ENCODE results near the gene PDE7B.

- no peak for TF ChIP-seq POLR2AphosphoS5 (IDR thresholded peaks at IDR 0.05; ENCODE audit: low read depth, low read length)
- no peak for TF ChIP-seq POLR2A (IDR thresholded peaks at IDR 0.05; ENCODE audit: low read depth, low read length)
These were observed 50.4 kb downstream of the PDE7B start for GRCh38 chr6:135901774-135902524.
